ENCODE measurements around the gene FBXL7.

Gene FBXL7

DNA sequence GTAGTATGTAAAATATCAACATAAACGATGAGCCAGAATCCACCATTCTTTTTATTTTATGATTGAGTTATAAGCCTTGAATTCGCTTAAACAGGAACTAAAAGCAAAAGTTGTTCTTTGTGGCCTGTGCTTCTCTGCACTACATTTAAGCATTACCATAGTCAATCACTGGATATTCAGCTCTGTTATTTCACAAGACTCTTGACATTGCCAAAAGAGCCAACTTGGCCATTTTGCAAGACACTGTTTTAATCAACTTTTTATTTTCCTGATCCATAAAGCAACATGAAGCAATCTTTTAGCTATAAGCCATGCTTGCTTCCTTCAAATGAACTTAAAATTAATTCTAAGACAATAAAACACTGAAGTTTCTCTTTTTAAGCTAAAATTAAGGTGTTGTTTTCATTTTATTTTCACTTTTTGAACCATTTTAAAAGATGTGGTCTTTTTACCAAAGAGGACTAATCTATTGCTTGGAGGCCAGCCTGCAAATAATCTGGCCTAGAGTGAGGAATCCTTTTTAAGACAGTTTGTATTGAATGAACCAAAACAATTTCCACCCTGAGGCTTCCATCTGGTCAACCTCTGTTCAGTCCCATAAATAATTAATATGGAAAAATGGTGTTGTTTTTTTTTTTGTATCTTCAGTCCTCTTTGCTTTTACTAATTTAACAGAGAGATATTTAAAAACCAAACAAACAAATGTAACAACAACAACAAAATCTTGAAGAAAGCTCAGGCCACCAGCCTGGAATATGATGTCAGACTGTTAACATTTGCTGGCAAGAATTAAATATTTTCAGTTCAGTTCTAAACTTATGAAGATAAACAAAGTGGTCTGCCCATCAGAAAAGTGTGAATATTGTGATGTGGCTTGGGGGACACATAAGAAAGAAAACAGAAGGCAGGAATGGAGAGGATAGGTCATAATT, 405.2 kb downstream of the FBXL7 start:
- DNase-seq = no peak

GRCh38 chr5:15914638-15915037, 414.7 kb downstream of the FBXL7 start:
- no peak for DNase-seq

GRCh38 chr5:15926586-15926985, 426.6 kb downstream of the FBXL7 start:
- DNase-seq = no peak

GRCh38 chr5:15927710-15928380, 427.9 kb downstream of the FBXL7 start:
- no peak for DNase-seq

GRCh38 chr5:15929611-15930263, 429.8 kb downstream of the FBXL7 start:
- peak; percentile 4 to 52 for DNase-seq

DNA sequence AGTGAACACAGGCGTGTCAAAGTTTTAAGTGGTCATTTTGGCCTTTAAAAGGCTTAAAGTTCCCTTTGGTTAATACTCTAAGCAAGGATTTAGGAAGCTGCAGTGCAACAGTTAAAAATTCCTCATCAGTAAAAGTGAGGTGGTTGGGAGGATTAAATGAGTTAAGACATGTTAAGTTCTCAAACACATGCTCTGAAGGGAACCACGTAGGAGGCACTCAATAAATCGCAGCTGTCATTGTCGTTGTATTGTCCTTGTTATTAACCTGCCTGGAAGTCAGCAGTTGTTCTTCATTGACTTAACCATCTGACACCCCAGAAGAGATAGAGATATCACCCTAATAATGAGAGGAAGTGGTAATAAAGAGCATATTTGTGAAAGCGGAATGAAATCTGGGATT, 432.1 kb downstream of the FBXL7 start:
- DNase-seq = peak; percentile 92 to 98

GRCh38 chr5:15933259-15934207, 433.6 kb downstream of the FBXL7 start:
- DNase-seq = peak; percentile 13 to 58

DNA sequence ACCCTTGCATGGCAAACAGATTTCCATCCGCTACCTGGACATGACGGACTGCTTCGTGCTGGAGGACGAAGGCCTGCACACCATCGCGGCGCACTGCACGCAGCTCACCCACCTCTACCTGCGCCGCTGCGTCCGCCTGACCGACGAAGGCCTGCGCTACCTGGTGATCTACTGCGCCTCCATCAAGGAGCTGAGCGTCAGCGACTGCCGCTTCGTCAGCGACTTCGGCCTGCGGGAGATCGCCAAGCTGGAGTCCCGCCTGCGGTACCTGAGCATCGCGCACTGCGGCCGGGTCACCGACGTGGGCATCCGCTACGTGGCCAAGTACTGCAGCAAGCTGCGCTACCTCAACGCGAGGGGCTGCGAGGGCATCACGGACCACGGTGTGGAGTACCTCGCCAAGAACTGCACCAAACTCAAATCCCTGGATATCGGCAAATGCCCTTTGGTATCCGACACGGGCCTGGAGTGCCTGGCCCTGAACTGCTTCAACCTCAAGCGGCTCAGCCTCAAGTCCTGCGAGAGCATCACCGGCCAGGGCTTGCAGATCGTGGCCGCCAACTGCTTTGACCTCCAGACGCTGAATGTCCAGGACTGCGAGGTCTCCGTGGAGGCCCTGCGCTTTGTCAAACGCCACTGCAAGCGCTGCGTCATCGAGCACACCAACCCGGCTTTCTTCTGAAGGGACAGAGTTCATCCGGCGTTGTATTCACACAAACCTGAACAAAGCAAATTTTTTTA, 436.7 kb downstream of the FBXL7 start:
- DNase-seq = no peak

- no peak for DNase-seq
These were observed 437.7 kb downstream of the FBXL7 start for GRCh38 chr5:15937708-15938107.

DNA sequence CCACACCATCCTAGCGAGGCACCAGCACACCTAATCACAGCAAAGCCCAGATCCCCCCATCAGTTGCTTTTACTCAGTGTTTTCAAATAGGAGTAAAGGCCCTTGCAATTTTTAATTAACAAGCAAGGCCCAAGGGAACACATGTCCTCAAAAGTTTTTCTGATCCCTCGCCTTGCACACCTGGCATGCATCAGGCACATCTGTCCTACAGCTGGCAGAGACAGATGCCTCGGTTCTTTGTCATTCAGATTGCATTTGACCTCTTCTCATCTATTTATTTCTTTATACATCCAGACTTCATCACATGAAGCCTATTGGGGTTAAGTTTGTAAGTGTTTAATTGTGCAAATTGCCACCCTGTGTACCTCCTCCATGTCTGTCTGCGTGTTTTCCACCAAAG, 438.2 kb downstream of the FBXL7 start:
- DNase-seq = peak in 1 of 2 experiments; percentile 22

DNA sequence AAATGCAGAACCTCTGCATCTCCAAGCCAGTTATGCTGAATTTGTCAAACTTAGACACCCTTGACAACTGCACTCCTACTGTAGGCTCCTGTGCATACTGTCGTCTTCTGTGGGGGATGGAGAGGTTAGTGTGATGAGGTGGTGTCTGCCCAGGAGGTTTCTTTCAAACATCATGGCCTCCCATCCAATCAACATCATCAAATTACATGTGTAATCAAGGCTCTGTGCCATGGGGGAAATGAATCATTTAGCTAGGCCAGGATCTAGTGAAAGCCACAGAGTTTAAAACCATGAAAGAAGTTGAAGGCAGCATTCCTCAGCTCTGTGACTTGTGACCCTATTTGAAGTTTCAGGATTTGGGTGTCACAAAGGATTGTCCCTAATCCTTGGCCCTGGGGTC, 439.0 kb downstream of the FBXL7 start:
- DNase-seq = no peak

GRCh38 chr5:15940905-15941304, 440.9 kb downstream of the FBXL7 start:
- no peak for DNase-seq

DNA sequence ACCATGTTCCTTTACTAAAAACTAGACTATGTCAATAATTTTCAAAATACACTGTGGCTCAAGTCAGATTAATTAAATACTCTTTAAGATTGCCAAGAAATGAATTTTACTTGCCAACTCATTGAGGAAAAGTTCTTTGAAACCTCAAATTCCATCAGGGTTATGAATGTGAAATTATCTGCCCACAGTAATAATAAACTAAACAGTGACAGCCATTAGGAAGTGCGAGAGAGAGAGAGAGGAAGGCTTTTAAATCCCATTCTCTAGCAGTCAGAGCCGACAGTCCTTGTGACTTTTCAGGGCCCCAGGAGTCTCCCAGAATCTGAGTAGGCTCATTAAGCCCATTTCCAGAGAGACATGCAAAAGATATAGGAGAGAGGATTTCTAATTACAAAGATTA, 443.5 kb downstream of the FBXL7 start:
- DNase-seq = no peak

DNA sequence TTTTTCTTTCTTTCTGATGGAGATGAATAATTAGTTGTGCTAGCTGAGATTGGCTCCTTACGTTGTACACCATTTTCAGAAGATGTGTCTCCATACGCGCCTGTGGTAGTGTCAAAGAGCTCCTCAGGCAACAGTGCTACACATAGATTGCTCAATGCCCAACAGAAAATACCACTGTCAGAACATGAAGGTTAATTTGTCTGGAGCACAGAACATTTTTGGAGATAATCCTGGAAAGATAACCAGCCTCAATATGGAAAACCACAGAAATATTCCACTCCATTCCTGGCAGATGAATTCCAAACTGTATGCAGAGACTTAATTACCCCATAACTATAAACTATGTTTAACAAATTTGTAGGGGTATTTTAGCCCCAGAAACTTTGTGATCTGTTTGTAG, 446.0 kb downstream of the FBXL7 start:
- DNase-seq = no peak

DNA sequence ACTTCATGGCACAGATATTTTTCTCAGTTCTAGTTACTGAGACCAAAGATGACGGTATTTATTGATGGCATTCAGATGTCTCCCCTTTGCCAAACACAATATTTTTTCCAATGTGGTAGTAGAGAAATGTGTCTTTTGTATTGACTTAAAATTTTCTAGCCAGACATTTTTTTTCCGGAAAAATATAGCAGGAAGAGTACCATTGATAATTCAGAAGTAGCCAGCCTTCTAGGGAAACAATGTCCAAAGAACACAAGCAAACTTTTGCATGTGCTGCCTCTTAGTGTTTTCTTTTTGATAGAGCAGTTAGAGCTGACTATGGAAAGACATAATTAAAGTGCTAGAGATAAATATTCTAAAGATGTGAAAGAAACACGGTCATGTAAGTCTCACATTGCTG, 448.2 kb downstream of the FBXL7 start:
- DNase-seq = peak in 1 of 2 experiments; percentile 22

DNA sequence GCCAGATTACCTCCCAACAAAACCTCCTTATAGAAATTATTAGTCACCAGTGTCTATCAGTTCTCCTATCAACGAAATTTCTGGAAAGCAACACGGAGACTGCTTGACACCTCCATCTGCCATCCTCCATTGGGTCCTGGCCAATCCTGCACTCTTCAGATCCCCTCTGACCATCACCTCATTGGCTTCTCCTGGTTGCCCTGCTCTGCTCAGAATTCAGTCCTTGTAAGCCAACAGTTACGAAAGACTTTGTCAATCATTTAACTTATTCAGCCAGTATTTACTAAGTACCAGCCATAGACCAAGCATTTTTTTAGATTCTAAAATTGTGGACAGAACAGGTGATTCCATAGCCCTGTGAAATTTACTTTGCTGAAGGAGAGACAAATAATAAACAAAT, 451.1 kb downstream of the FBXL7 start:
- DNase-seq = no peak

GRCh38 chr5:15951550-15951949, 451.6 kb downstream of the FBXL7 start:
- no peak for DNase-seq

- DNase-seq = no peak
These were observed 456.6 kb downstream of the FBXL7 start for GRCh38 chr5:15956622-15957021.

DNA sequence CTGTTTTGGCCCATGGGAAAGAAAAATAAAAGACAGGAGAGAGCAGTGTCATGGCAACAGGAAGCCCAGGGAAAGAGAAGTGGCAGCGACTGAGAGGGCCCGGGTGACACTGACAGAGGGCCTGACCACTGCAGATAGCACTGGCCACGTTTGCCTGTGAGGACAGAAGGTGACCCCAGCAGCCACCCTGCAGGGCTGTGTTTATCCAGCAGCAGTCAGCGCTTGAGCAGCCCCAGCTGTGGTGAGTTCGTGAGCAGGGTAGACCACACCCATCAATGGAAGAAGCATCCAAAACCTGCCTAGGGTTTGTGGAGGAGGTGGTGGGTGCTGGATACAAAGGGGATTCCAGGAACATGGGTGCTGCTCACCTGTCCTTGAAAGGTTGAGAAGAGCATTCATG, 457.1 kb downstream of the FBXL7 start:
- no peak for DNase-seq

GRCh38 chr5:15959370-15960164, 459.6 kb downstream of the FBXL7 start:
- peak; percentile 86 to 98 for DNase-seq
